GM19025 (cell line): ENCODE data around the gene OTP.

Experiments used
- ATAC-seq: cut with Tn5 transposase; IDR thresholded peaks from one replicate; pipeline ENCODE4 v1.9.1; 2021; ENCODE audit warnings: mild to moderate bottlenecking, low read depth, moderate library complexity; ENCODE audit not compliant: unreplicated experiment

The OTP gene

GRCh38 chr5:77640589-77641396, 2.3 kb upstream of the OTP start:
- ATAC-seq: no peak

DNA sequence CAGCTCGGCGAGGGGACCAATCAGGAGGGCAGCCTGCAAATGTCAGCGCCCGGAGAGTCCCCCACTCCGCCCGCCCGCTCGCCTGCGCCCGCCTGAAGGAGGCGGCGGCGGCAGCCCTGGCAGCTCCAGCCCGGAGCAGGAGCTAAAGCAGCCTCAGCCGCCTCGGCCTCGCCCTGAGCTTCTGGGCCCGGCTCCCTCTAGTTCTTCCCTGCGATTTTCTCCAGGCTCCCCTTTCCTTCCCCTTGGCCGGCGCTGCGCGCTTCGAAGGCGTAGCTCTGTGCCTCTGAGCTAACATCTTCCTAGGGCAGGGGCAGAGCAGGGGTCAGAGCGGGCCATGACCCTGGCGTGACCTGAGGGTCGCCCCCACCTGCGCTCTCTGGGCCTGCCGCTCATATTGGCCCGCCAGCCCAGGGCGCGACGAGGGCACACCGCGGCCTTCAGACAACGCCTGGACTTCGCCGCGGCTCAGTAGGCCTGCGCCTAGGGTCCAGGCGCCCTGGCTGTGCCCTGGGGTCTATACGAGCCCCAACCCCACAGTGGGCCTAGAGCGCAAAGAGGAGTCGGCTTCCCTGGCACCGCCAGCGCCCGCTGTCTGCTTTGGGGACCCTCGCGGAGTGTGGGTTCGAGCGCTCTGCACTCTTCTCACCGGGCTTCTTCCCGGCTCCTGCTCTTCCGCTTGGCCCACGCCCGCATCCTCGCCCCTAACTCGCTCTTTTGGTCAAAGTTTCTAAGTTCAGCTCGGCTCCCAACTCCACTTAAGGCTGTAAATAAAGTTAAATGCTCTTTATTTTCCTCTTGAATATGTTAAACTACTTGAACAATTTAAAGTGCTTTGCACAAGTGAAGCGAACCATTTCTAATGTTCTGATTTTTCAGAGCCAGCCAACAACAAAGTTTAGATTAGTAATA, 504 bp upstream of the OTP start:
- ATAC-seq: no peak

DNA sequence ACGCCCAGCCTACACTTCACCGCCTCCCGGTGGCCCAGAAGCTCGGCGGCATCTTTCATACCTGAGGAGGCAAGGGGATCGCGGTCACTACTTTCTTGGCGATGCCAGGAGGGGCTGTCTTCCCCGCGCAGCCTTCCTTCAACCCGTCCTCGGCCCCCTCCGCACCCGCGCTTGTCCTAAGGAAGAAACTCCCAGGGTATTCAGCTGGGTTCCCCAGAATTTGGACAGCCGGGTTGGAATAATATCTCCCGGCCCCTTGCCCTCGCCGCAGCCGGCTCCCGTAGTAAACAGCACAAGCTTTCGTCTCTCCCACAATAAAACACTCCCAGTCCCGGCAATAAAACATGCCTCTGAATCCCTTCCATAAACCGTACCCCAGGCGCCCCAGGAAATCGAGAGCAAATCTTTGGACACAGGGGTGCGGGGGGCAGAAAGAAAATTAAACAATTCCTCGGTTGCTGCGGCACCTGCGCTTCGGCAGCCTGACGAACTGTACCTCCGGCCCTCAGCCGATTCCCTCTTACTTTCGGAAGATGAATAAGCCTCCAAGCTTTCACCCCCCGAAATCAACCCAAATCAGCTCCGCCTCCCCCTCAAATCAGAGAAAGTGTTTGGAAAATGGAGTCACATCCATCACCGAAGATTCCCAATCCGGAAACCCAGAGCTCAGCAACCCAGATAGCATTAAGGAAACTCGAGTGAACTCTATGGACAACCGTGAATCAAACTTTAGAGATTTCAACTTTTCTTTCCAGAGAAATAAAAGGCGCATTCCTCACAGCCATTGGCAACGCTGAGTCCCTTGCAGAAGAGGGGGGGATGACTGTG, 1.1 kb downstream of the OTP start:
- ATAC-seq: no peak

GRCh38 chr5:77636641-77637169, 1.8 kb downstream of the OTP start:
- ATAC-seq: no peak

- no peak for ATAC-seq
Measured at GRCh38 chr5:77635917-77636640, 2.4 kb downstream of the OTP start.

- no peak for ATAC-seq
Measured at GRCh38 chr5:77635067-77635916, 3.2 kb downstream of the OTP start.

GRCh38 chr5:77633709-77634108, 4.8 kb downstream of the OTP start:
- ATAC-seq: no peak

DNA sequence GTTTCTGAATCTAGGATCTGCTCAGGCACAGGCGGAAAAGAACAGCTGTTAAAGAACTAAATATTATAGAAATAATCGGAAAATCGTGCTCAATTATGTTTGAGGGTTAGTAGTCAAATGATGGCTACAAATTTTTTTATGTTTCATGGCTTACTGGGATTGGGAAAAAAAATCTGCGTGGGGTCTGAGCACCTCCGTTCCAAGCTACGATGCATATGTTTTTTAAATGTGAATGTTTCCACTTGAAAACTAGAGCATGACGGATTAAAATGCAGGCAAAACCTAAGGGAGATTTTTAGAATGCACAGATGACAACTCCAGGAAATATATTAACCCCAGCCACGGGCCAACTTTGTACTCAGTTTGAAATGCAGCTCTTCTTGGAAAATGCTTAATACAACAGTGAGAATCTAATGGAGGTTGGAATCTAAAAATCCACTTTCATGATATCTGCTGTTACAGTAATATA, 5.3 kb downstream of the OTP start:
- ATAC-seq: no peak

GRCh38 chr5:77632526-77633206, 5.8 kb downstream of the OTP start:
- no peak for ATAC-seq

DNA sequence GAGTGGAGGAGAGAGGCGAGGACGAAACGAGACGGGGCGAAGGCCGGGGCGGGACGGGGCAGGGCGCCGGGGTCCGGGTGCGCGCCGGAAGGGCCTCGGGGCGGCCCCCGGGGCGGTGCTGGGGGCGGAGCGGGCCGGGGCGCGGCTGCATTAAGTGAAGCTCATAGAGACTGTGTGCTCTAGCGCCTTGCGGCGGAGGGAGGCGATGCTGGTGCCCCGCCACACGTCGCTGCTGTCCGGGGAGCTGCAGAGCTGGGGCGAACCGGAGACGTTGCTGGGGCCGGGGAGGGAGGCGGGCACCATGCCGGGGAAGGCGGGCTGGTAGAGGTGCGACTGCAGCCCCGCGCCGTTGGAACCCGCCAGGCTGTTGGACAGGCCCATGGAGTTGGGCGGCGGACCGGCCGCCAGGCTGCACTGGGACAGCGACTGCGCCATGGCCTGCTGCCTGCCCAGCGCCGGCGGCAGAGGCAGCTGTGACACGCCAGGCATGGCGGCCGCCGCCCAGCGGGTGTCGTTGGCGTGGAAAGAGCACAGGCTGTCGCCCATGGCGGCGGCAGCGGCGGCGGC, 8.3 kb downstream of the OTP start:
- peak; percentile 84 for ATAC-seq

DNA sequence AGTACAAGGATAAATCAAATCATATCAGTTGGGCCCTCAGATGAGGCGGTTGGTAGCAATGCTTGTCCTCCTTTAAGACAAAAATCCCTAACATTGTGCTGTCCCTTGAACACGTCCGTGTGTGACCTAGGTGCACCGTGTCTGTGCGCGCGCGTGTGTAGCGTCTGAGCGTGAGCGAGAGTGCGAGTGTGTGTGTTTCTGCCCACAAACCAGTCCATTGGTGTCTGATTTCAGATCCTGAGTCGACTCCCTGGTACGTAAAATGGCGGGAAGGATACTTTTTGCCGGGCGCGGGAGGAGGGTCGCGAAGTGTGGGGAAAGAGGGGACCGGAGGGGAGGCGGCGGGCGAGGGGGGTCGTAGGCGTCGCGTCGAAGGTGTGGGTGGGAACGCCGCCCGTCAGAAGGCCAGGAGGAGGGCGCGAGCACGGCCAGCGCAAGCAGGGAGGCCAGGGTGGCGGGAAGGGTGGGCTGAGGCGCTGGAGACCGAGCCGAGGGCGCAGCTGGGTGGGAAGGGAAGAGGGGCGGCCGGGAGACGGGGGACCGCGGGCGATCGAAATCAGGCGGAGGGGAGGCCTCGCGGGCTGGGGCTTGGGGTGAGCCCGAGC, 8.9 kb downstream of the OTP start:
- no peak for ATAC-seq

GRCh38 chr5:77628840-77629508, 9.5 kb downstream of the OTP start:
- ATAC-seq: no peak

DNA sequence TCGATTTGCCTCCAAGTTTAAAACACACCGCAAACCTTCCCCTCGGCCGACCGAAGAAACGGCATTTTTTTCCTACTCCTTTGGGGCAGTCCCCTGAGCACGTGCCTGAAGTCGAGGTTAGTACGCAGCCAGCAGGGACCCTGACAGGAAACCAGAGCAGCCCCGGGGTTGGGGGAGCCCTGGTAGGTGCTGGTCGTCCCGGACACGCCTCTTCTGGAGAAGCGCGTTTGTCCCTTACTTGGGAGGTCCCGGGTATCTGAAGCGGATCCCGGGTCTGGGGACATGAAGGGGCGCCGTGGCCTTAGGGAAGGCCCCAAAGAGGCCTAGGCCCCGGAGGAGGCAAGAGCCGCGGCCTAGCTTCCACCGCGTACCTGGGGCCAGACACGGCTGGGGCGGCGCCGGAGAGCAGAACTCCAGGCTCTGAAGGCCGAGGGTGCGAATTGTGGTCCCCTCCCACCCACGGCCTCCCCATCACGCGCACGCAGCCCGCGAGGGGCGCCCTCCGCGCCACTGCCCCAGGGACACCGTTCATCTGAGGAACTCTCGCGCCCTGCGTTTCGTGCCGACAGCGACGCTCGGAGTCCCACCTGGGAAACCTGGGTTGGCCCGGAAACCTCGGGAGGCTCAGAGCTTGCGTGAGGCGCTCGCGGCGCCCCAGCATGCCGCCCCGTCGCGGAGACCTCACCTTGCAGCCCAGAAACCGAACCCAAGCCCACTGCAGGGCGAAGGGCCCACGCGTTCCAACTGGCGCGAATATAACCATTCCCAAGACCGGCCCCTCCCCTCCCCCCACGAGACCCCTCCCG, 10.4 kb downstream of the OTP start:
- no peak for ATAC-seq

GRCh38 chr5:77623203-77623740, 15.2 kb downstream of the OTP start:
- ATAC-seq: no peak

DNA sequence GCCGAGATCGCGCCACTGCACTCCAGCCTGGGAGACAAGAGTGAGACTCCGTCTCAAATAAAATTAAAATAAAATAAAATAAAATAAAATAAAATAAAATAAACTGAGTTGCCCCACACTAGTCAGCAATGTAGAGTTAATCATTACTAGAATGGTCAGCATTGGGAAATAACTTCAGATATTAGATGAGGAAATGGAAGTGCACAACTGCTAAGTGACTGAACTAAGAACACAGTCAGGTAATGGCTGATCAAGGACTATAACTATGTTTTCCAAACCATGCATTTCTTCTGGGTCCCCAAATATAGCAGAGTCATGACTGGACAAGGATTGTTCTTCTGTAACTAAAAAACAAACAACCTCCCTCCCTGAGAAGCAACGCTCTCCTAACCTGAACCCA, 17.1 kb downstream of the OTP start:
- no peak for ATAC-seq

DNA sequence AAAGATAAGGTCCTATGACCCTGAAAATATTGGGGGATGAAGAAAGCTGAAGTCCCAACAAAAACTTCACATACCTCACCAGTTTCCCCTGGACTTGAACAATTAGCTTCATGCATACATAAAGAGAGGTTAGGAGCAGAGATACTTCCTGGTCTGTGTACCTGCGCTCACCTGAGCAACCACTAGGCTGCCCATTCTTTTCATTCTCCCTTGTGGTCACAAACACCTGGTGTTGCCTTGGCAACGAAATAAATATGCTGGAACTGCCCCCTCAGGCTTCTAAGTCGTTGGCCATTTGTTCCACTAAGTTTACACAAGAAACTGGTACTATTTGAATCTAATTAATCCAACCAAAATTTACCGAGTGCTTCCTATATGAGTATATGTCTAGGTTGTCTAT, 18.1 kb downstream of the OTP start:
- no peak for ATAC-seq
